ENCODE results near the gene TMEM59L. TPM values are rescaled to one million over a fixed set of nuclear protein-coding genes. Genes with fewer than 3 reads are reported as not detected.
"Not testable (repeated sequence)": the region's sequence is repeated elsewhere in the genome, so short reads cannot be mapped to it uniquely, and the experiment has no call there.

The TMEM59L gene
- total RNA-seq, 1 donor from 2014 or later = not detected

- Mint-ChIP-seq H3K27ac (no peak overlapping the region), H3K27me3 (ENCODE audit: low read depth) (peaks cover 28% of the 10 kb centered on the region), H3K4me1 (ENCODE audit: low read depth) (peaks cover 7% of the 10 kb centered on the region), H3K9me3 (no peaks in the 10 kb centered on the region), H3K36me3 (ENCODE audit: low read depth) (peaks cover 1% of the 10 kb centered on the region), H3K4me3 (ENCODE audit: low read depth) (no peak overlapping the region)
- no peak for DNase-seq (ENCODE audit: low spot score)
- intact Hi-C loops (cut with micrococcal nuclease) = no loop called here
Measured at GRCh38 chr19:18597809-18598660, 14.6 kb upstream of the TMEM59L start.

GRCh38 chr19:18599485-18599884, 13.2 kb upstream of the TMEM59L start:
- H3K4me3 Mint-ChIP-seq (ENCODE audit: low read depth) = no peak overlapping the region
- H3K4me1 Mint-ChIP-seq (ENCODE audit: low read depth) = peaks cover 6% of the 10 kb centered on the region
- peaks cover 35% of the 10 kb centered on the region for H3K27me3 Mint-ChIP-seq (ENCODE audit: low read depth)
- no peak for DNase-seq (ENCODE audit: low spot score)
- no peaks in the 10 kb centered on the region for H3K36me3 Mint-ChIP-seq (ENCODE audit: low read depth)
- intact Hi-C loops (cut with micrococcal nuclease) = no loop called here
- H3K9me3 Mint-ChIP-seq = no peaks in the 10 kb centered on the region
- no peak overlapping the region for H3K27ac Mint-ChIP-seq

GRCh38 chr19:18600692-18601397, 11.8 kb upstream of the TMEM59L start:
- peaks cover 39% of the 10 kb centered on the region for H3K27me3 Mint-ChIP-seq (ENCODE audit: low read depth)
- DNase-seq (ENCODE audit: low spot score); intact Hi-C loops (cut with micrococcal nuclease); H3K9me3 Mint-ChIP-seq; H3K4me1 Mint-ChIP-seq (ENCODE audit: low read depth); H3K4me3 Mint-ChIP-seq (ENCODE audit: low read depth); H3K27ac Mint-ChIP-seq; H3K36me3 Mint-ChIP-seq (ENCODE audit: low read depth): not testable (repeated sequence)

- Mint-ChIP-seq H3K9me3 (no peaks in the 10 kb centered on the region), H3K27me3 (ENCODE audit: low read depth) (peaks cover 33% of the 10 kb centered on the region), H3K36me3 (ENCODE audit: low read depth) (no peaks in the 10 kb centered on the region), H3K4me3 (ENCODE audit: low read depth) (no peak overlapping the region), H3K27ac (no peak overlapping the region), H3K4me1 (ENCODE audit: low read depth) (no peaks in the 10 kb centered on the region)
- intact Hi-C loops (cut with micrococcal nuclease) = no loop called here
- no peak for DNase-seq (ENCODE audit: low spot score)
Measured at GRCh38 chr19:18601875-18602274, 10.8 kb upstream of the TMEM59L start.

DNA sequence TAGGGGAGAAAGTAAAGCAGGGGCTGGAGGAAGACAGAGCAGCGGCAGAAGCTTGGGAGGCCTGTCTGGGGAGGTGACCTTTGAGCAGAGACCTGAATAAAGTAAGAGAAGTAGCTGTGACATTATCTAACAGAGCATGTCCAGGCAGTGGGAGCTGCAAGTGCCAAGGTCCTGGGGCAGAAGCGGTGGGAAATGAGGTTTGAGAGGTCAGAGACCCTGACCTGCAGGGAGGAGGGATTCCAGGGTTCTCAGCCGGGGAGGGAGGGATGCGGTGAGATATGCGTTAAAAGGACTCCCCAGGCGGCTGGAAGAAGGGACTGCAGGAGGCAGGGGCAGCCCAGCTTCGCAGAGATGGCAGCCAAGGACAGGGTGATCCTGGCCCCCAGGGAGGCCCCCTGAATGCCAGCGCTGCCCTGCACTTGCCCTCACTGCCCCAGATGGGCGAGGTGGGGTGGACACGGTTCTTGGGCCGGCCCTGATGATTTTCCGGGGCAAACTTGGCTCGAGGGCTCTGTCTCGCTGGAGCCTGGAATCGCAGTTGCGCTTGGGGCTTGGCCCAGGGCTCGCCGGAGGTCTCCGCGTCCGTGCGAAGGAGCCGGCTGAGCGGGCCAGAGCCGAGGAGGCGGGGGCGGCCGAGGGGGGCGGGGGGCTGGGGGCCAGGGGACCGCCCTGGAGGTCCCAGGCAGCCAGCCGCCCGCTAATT, 9.3 kb upstream of the TMEM59L start:
- Mint-ChIP-seq H3K4me1 (ENCODE audit: low read depth) (no peaks in the 10 kb centered on the region), H3K27ac (no peak overlapping the region), H3K4me3 (ENCODE audit: low read depth) (no peak overlapping the region), H3K27me3 (ENCODE audit: low read depth) (peaks cover 46% of the 10 kb centered on the region), H3K9me3 (no peaks in the 10 kb centered on the region), H3K36me3 (ENCODE audit: low read depth) (no peaks in the 10 kb centered on the region)
- intact Hi-C loops (cut with micrococcal nuclease) = no loop called here
- no peak for DNase-seq (ENCODE audit: low spot score)

DNA sequence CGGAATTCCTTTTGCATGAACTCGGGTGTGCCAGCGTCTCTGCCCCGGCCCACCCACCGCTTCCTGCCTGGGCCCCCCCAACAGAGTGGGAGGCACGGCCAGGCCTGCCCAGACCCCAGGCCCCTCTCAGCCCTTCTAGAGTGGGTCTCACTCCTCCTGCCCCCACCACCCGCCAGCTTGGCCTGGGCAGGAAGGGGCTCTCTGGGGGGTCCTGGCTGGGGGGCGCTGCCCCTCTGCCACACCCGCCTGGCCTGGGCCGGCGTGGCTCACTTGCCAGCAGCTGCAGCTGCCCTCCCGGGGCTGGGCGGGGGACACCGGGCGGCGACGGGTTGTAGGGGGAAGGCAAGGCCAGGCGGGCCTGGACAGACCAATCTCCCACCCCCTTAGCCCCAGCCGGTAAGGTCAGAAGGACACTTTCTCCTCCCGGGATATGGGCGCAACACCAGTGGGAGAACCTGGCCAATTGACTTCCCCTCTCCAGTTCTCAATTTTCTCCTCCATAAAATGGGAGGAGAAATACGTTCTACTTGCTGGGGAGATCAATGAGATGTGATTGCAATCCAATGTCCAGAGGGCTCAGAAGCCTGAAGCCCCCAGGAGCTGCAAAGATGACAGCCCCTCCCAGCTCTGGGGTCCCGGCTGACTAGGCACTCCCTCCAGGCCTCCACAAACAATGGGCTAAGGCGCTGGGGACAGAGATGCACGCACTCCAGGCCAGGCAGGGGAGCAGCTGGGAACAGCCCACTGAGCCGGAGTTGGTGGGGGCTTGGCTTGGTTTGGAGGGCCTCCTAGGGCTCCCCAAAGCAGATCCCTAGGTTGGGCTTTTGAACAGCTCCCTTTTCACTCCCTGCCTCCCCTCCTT, 8.5 kb upstream of the TMEM59L start:
- Mint-ChIP-seq H3K4me1 (ENCODE audit: low read depth) (no peaks in the 10 kb centered on the region), H3K9me3 (no peaks in the 10 kb centered on the region), H3K27ac (no peak overlapping the region), H3K36me3 (ENCODE audit: low read depth) (no peaks in the 10 kb centered on the region), H3K4me3 (ENCODE audit: low read depth) (no peak overlapping the region), H3K27me3 (ENCODE audit: low read depth) (peaks cover 52% of the 10 kb centered on the region)
- DNase-seq (ENCODE audit: low spot score) = no peak
- intact Hi-C loops (cut with micrococcal nuclease) = no loop called here

DNA sequence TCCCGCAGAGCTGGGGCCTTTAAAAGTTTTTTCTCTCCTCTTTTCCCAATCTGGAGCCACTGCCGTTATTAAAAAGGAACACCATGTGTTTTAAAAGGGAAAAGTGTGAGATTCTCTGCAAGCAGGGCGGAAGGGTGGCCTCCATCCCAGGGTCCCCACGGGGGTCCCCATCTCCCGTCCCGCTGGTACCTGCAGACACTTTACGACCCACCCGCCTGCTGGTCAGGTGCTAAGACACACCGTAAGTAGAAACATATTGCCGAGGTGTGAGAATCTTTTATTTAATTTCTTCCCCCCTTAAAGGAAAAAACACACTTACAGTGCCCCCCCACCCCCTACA, 7.9 kb upstream of the TMEM59L start:
- H3K27ac Mint-ChIP-seq = no peak overlapping the region
- H3K4me1 Mint-ChIP-seq (ENCODE audit: low read depth) = no peaks in the 10 kb centered on the region
- H3K27me3 Mint-ChIP-seq (ENCODE audit: low read depth) = peaks cover 58% of the 10 kb centered on the region
- no peaks in the 10 kb centered on the region for H3K9me3 Mint-ChIP-seq
- no peaks in the 10 kb centered on the region for H3K36me3 Mint-ChIP-seq (ENCODE audit: low read depth)
- H3K4me3 Mint-ChIP-seq (ENCODE audit: low read depth) = no peak overlapping the region
- no peak for DNase-seq (ENCODE audit: low spot score)
- intact Hi-C loops (cut with micrococcal nuclease) = no loop called here

- H3K36me3 Mint-ChIP-seq (ENCODE audit: low read depth) = no peaks in the 10 kb centered on the region
- DNase-seq (ENCODE audit: low spot score) = no peak
- no peaks in the 10 kb centered on the region for H3K4me1 Mint-ChIP-seq (ENCODE audit: low read depth)
- H3K27ac Mint-ChIP-seq = no peak overlapping the region
- no peaks in the 10 kb centered on the region for H3K9me3 Mint-ChIP-seq
- peaks cover 62% of the 10 kb centered on the region for H3K27me3 Mint-ChIP-seq (ENCODE audit: low read depth)
- intact Hi-C loops (cut with micrococcal nuclease) = no loop called here
- H3K4me3 Mint-ChIP-seq (ENCODE audit: low read depth) = no peak overlapping the region
Measured at GRCh38 chr19:18605196-18605545, 7.5 kb upstream of the TMEM59L start.

- intact Hi-C loops (cut with micrococcal nuclease) = no loop called here
- H3K27me3 Mint-ChIP-seq (ENCODE audit: low read depth) = peaks cover 65% of the 10 kb centered on the region
- DNase-seq (ENCODE audit: low spot score) = no peak
- H3K27ac Mint-ChIP-seq = no peak overlapping the region
- no peaks in the 10 kb centered on the region for H3K36me3 Mint-ChIP-seq (ENCODE audit: low read depth)
- H3K4me1 Mint-ChIP-seq (ENCODE audit: low read depth) = no peaks in the 10 kb centered on the region
- H3K9me3 Mint-ChIP-seq = no peaks in the 10 kb centered on the region
- H3K4me3 Mint-ChIP-seq (ENCODE audit: low read depth) = no peak overlapping the region
Measured at GRCh38 chr19:18605546-18606280, 7.0 kb upstream of the TMEM59L start.

- no peak within 1 kb of the TSS for H3K4me3 Mint-ChIP-seq (ENCODE audit: low read depth)
- H3K27ac Mint-ChIP-seq = no peak within 1 kb of the TSS
- peaks cover 2% of the 10 kb centered on the region for H3K4me1 Mint-ChIP-seq (ENCODE audit: low read depth)
- intact Hi-C loops (cut with micrococcal nuclease) = no loop called here
- H3K36me3 Mint-ChIP-seq (ENCODE audit: low read depth) = no peaks in the 10 kb centered on the region
- no peaks in the 10 kb centered on the region for H3K9me3 Mint-ChIP-seq
- DNase-seq (ENCODE audit: low spot score) = no peak
- H3K27me3 Mint-ChIP-seq (ENCODE audit: low read depth) = peaks cover 70% of the 10 kb centered on the region
Measured at GRCh38 chr19:18606281-18607225, 6.1 kb upstream of the TMEM59L start, which contains the start of gene CRLF1. TSS of gene CRLF1 (minus strand) at chr19:18606799. CDS start at chr19:18606656, 143 bp downstream.
